GM19025 (cell line): ENCODE measurements around the gene NPTXR.

Experiments used
- ATAC-seq: cut with Tn5 transposase; IDR thresholded peaks from one replicate; pipeline ENCODE4 v1.9.1; 2021; ENCODE audit warnings: mild to moderate bottlenecking, low read depth, moderate library complexity; ENCODE audit not compliant: unreplicated experiment

The NPTXR gene

GRCh38 chr22:38843657-38844314 is at the start of gene NPTXR:
Gene NPTXR (minus strand): TSS chr22:38844028.
- no peak for ATAC-seq

GRCh38 chr22:38891256-38891655 is 47.4 kb upstream of the NPTXR start:
- ATAC-seq, result no peak

- no peak for ATAC-seq
Observed at GRCh38 chr22:38890377-38890776, 46.5 kb upstream of the NPTXR start.

- no peak for ATAC-seq
Observed at GRCh38 chr22:38886333-38886732, 42.5 kb upstream of the NPTXR start.

GRCh38 chr22:38882972-38883622 is 39.3 kb upstream of the NPTXR start:
- ATAC-seq, result no peak

- no peak for ATAC-seq
Observed at GRCh38 chr22:38881997-38882879, 38.4 kb upstream of the NPTXR start.

- ATAC-seq, result no peak
Observed at GRCh38 chr22:38881464-38881871, 37.6 kb upstream of the NPTXR start.

GRCh38 chr22:38879961-38880360 is 36.1 kb upstream of the NPTXR start:
- no peak for ATAC-seq

GRCh38 chr22:38879108-38879729 is 35.4 kb upstream of the NPTXR start:
- no peak for ATAC-seq

- no peak for ATAC-seq
Observed at GRCh38 chr22:38878001-38878400, 34.2 kb upstream of the NPTXR start.

GRCh38 chr22:38874529-38875222 is 30.8 kb upstream of the NPTXR start:
- no peak for ATAC-seq

- ATAC-seq, result no peak
Observed at GRCh38 chr22:38873469-38874411, 29.9 kb upstream of the NPTXR start.

- no peak for ATAC-seq
Observed at GRCh38 chr22:38872831-38873248, 29.0 kb upstream of the NPTXR start.

GRCh38 chr22:38872172-38872830 is 28.5 kb upstream of the NPTXR start, which contains the start of gene CBX6:
Gene CBX6 (minus strand): TSS chr22:38872216. CDS start chr22:38872190, 26 bp downstream.
- peak; percentile 66 for ATAC-seq

- ATAC-seq, result no peak
Observed at GRCh38 chr22:38871360-38872171, 27.7 kb upstream of the NPTXR start.

GRCh38 chr22:38870791-38871359 is 27.0 kb upstream of the NPTXR start:
- ATAC-seq, result no peak

GRCh38 chr22:38870312-38870741 is 26.5 kb upstream of the NPTXR start:
- no peak for ATAC-seq
